DOHH2 (cell line): Measurements from ENCODE around the gene CAMTA2.

Experiments
- EZH2phosphoT487 ChIP-seq: fragments of 200-600 bp; sonication (generic); IDR thresholded peaks from 2 replicates; pipeline ENCODE4 v1.6.1; 2017; ENCODE audit warnings: borderline replicate concordance, mild to moderate bottlenecking, antibody characterized with exemption, low read length, moderate library complexity, mixed read lengths
- TF ChIP-seq, protein P1 (sequence below): fragments of 200-600 bp; sonication (generic); IDR thresholded peaks from one replicate; pipeline ENCODE4 v1.5.1; 2014; ENCODE audit warnings: antibody characterized with exemption, mild to moderate bottlenecking, low read depth, low read length; ENCODE audit not compliant: poor library complexity, severe bottlenecking

DNA sequence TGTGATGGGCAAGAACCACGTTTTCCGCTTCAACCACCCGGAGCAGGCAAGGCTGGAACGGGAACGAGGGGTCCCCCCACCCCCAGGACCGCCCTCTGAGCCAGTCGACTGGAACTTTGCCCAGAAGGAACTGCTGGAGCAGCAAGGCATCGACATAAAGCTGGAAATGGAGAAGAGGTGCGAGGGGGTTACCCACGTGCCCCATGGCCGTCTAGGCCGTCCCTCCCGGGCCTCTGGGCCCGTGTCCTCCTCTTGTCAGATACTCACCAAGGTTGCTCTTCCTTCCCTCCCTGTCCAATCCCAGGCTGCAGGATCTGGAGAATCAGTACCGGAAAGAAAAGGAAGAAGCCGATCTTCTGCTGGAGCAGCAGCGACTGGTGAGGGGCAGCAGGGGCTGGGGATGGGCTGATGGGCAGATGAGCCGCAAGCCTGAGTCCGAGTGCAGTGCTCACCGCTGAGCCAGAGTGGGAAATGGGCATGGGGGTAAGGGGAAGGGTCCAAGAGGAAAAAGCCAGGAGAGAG is 33.1 kb upstream of the CAMTA2 start:
- TF ChIP-seq, protein P1, sequence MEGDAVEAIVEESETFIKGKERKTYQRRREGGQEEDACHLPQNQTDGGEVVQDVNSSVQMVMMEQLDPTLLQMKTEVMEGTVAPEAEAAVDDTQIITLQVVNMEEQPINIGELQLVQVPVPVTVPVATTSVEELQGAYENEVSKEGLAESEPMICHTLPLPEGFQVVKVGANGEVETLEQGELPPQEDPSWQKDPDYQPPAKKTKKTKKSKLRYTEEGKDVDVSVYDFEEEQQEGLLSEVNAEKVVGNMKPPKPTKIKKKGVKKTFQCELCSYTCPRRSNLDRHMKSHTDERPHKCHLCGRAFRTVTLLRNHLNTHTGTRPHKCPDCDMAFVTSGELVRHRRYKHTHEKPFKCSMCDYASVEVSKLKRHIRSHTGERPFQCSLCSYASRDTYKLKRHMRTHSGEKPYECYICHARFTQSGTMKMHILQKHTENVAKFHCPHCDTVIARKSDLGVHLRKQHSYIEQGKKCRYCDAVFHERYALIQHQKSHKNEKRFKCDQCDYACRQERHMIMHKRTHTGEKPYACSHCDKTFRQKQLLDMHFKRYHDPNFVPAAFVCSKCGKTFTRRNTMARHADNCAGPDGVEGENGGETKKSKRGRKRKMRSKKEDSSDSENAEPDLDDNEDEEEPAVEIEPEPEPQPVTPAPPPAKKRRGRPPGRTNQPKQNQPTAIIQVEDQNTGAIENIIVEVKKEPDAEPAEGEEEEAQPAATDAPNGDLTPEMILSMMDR: no peak
- TF ChIP-seq EZH2phosphoT487: no peak
